ENCODE data around the gene ENDOD1. TPM values are rescaled to one million over a fixed set of nuclear protein-coding genes. Genes with fewer than 3 reads are reported as not detected.

ENDOD1 gene
- total and polyA plus RNA-seq, 2 donors (not counting 1 experiment from before 2014, with no cell fraction given), result 7.0 to 11.7 TPM

DNA sequence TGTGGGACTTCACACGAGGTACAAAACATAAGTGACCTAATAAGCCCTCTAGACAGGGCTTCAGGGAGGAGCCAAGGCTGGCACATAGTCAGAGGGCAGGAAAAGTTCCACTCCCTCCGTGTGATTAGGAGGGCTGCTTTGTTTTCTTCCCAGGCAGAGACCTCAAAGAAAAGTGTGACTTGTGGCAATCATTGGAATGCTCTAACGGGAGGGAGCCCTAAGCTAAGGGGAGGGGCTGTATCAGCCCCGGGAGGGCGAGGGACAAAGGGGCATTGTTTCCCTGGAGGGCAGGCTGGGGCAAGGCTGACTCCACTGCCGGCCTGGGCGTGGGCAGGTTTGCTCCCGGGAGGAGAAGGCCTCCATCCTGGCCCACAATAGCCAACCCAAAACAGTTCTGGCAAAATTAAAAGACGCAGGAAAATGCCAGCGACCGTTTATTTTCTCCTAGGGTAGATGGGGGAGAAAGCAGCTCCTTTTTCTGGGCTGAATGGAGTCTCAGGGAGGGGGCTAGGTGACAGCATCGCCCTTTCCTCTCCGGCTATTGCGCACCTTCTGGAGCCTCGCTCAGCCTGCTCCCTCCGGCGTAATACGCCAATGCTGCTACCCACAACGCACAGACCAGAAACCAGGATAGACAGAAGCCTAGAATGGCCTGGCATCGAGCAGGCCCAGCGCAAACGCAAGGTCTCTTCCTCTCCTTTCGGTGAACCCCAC lies 60.2 kb downstream of the ENDOD1 start:
- WGBS (ENCODE audit: insufficient coverage), result 58% methylated on average over 16 of the region's 23 CpGs
- Histone ChIP-seq H3K4me2 (replicated peaks; ENCODE audit: low read depth, low read length, poor library complexity, severe bottlenecking) (peak overlapping the region; percentile 93), H3K27me3 (replicated peaks in 1 of 4; ENCODE audit: control extremely low read depth in 1 of 4, control insufficient read depth in 3 of 4, insufficient read depth in 4 of 4, low read length in 3 of 4) (no peaks in the 10 kb centered on the region), H3K9ac (ENCODE audit: low read length) (peak overlapping the region; percentile 89), H2AFZ (ENCODE audit: insufficient read depth, low read depth, low read length, poor library complexity, severe bottlenecking) (peak overlapping the region; percentile 87), H3K36me3 (replicated peaks in 1 of 2; ENCODE audit: control extremely low read depth in 1 of 2, control insufficient read depth in 1 of 2, extremely low read depth in 1 of 2, insufficient read depth in 2 of 2, low read length in 1 of 2) (no peaks in the 10 kb centered on the region), H3K4me3 (ENCODE audit: control extremely low read depth in 1 of 5, extremely low read depth in 1 of 5, insufficient read depth in 1 of 5, low read depth in 2 of 5, low read length in 4 of 5) (peak overlapping the region in 4 of 5 experiments; percentile 64 to 91 (median 84)), H3K27ac (ENCODE audit: low read length in 2 of 2) (no peak overlapping the region), H3K9me3 (ENCODE audit: control extremely low read depth in 1 of 3, control insufficient read depth in 2 of 3, insufficient read depth in 1 of 3, low read length in 2 of 3) (no peaks in the 10 kb centered on the region), H3K79me2 (ENCODE audit: control insufficient read depth, insufficient read depth, low read length) (no peaks in the 10 kb centered on the region), H4K20me1 (ENCODE audit: control insufficient read depth, insufficient read depth, low read length, poor library complexity, severe bottlenecking) (no peaks in the 10 kb centered on the region), H3K4me1 (ENCODE audit: control insufficient read depth in 2 of 2, insufficient read depth in 2 of 2, low read length in 2 of 2) (peaks cover 28 to 42% of the 10 kb centered on the region in 2 donors)
- Mint-ChIP-seq H3K27me3 (no peaks in the 10 kb centered on the region), H3K27ac (peak overlapping the region; percentile 96), H3K4me3 (peak overlapping the region; percentile 95), H3K4me1 (peaks cover 38% of the 10 kb centered on the region), H3K9me3 (ENCODE audit: insufficient read depth) (no peaks in the 10 kb centered on the region)
- ATAC-seq (ENCODE audit: low read depth), result no peak
- TF ChIP-seq EZH2 (IDR thresholded peaks at IDR 0.05; ENCODE audit: borderline replicate concordance, insufficient read depth, low read depth, low read length, poor library complexity, severe bottlenecking), result no peak
- TF ChIP-seq, protein P1, sequence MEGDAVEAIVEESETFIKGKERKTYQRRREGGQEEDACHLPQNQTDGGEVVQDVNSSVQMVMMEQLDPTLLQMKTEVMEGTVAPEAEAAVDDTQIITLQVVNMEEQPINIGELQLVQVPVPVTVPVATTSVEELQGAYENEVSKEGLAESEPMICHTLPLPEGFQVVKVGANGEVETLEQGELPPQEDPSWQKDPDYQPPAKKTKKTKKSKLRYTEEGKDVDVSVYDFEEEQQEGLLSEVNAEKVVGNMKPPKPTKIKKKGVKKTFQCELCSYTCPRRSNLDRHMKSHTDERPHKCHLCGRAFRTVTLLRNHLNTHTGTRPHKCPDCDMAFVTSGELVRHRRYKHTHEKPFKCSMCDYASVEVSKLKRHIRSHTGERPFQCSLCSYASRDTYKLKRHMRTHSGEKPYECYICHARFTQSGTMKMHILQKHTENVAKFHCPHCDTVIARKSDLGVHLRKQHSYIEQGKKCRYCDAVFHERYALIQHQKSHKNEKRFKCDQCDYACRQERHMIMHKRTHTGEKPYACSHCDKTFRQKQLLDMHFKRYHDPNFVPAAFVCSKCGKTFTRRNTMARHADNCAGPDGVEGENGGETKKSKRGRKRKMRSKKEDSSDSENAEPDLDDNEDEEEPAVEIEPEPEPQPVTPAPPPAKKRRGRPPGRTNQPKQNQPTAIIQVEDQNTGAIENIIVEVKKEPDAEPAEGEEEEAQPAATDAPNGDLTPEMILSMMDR (IDR thresholded peaks at IDR 0.05), result no peak
- ChIA-PET CTCF (interaction anchor here (0.9 to 9.0 kb wide), 11 partner anchors 8 to 615 kb away, joined by 3 to 207 read pairs (median 7); partner anchors contain the start of genes CWC15, ENDOD1, KDM4D and SRSF8), POLR2A (interaction anchor here (0.6 to 3.3 kb wide), 4 partner anchors 15 to 81 kb away, joined by 4 to 18 read pairs (median 10); partner anchors contain the start of genes ENDOD1 and SRSF8)
- DNase-seq, result no peak
- intact Hi-C loops (cut with micrococcal nuclease), result loop anchor here (2.0 to 10.0 kb wide), 5 partner anchors 187 to 1245 kb away; partner anchors contain the start of genes JRKL and MAML2

All from B cell (primary cell).